GM19372 (cell line): ENCODE results near the gene PRKACB.
A peak's percentile ranks its signal among the peaks of the same experiment; 100 is the strongest.
"Not testable (repeated sequence)": the region's sequence is repeated elsewhere in the genome, so short reads cannot be mapped to it uniquely, and the experiment has no call there.

Source experiments
- ATAC-seq: cut with Tn5 transposase; IDR thresholded peaks from one replicate; pipeline ENCODE4 v1.9.1; 2021; ENCODE audit warnings: mild to moderate bottlenecking, low read depth, moderate library complexity; ENCODE audit not compliant: unreplicated experiment

Gene PRKACB

GRCh38 chr1:84264961-84265360 lies 120.9 kb downstream of the PRKACB start:
- no peak for ATAC-seq

GRCh38 chr1:84265867-84266266 lies 121.8 kb downstream of the PRKACB start:
- ATAC-seq: no peak

GRCh38 chr1:84266748-84267147 lies 122.7 kb downstream of the PRKACB start:
- no peak for ATAC-seq

- ATAC-seq: no peak
These were observed 123.4 kb downstream of the PRKACB start for GRCh38 chr1:84267476-84267875.

GRCh38 chr1:84268346-84268745 lies 124.3 kb downstream of the PRKACB start:
- no peak for ATAC-seq

- ATAC-seq: no peak
These were observed 125.2 kb downstream of the PRKACB start for GRCh38 chr1:84269306-84269705.

- ATAC-seq: peak; percentile 92
These were observed 127.5 kb downstream of the PRKACB start for GRCh38 chr1:84271441-84272151.

GRCh38 chr1:84272401-84272800 lies 128.3 kb downstream of the PRKACB start:
- ATAC-seq: no peak

- ATAC-seq: no peak
These were observed 133.4 kb downstream of the PRKACB start for GRCh38 chr1:84277343-84278059.

GRCh38 chr1:84278905-84279304 lies 134.8 kb downstream of the PRKACB start:
- no peak for ATAC-seq

- ATAC-seq: no peak
These were observed 136.8 kb downstream of the PRKACB start for GRCh38 chr1:84280912-84281311.

GRCh38 chr1:84282780-84283333 lies 138.8 kb downstream of the PRKACB start:
- no peak for ATAC-seq

- ATAC-seq: no peak
These were observed 139.3 kb downstream of the PRKACB start for GRCh38 chr1:84283381-84283780.

GRCh38 chr1:84286071-84286470 lies 142.0 kb downstream of the PRKACB start:
- ATAC-seq: no peak

GRCh38 chr1:84287389-84287788 lies 143.3 kb downstream of the PRKACB start:
- not testable (repeated sequence) for ATAC-seq
